22Rv1 (cell line): ENCODE results near the gene EPHA6.

Experiments
- H3K27ac ChIP-seq: fragments of 450-650 bp; 2 replicates; pipeline ENCODE4 v1.5.1; 2017
- ZFX ChIP-seq: fragments of 450-650 bp; IDR thresholded peaks from 2 replicates; pipeline ENCODE4 v1.6.1; 2017; ENCODE audit warnings: antibody characterized with exemption, borderline replicate concordance
- TF ChIP-seq, protein P1 (sequence below): fragments of 450-650 bp; IDR thresholded peaks from 2 replicates; pipeline ENCODE4 v1.5.1; 2017; ENCODE audit warnings: mild to moderate bottlenecking

The EPHA6 gene

DNA sequence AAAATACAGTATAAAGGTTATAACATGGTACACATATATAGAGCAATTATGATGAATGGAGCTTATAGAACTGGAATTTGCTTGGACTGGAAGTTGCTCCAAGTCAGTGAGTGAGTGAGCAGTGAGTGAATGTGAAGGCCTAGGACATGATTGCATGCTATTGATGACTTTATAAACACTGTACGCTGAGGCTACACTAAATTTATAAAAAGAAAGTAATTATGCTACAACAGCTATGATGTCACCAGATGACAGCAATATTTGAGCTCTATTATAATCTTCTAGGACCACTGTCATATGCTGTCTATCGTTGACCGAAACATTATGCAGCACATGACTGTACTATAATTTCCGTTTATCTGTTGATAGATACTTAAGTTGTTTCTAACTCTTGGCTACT, 463.3 kb downstream of the EPHA6 start:
- TF ChIP-seq ZFX: no peak
- TF ChIP-seq, protein P1, sequence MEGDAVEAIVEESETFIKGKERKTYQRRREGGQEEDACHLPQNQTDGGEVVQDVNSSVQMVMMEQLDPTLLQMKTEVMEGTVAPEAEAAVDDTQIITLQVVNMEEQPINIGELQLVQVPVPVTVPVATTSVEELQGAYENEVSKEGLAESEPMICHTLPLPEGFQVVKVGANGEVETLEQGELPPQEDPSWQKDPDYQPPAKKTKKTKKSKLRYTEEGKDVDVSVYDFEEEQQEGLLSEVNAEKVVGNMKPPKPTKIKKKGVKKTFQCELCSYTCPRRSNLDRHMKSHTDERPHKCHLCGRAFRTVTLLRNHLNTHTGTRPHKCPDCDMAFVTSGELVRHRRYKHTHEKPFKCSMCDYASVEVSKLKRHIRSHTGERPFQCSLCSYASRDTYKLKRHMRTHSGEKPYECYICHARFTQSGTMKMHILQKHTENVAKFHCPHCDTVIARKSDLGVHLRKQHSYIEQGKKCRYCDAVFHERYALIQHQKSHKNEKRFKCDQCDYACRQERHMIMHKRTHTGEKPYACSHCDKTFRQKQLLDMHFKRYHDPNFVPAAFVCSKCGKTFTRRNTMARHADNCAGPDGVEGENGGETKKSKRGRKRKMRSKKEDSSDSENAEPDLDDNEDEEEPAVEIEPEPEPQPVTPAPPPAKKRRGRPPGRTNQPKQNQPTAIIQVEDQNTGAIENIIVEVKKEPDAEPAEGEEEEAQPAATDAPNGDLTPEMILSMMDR: no peak
- no peak overlapping the region for H3K27ac ChIP-seq

DNA sequence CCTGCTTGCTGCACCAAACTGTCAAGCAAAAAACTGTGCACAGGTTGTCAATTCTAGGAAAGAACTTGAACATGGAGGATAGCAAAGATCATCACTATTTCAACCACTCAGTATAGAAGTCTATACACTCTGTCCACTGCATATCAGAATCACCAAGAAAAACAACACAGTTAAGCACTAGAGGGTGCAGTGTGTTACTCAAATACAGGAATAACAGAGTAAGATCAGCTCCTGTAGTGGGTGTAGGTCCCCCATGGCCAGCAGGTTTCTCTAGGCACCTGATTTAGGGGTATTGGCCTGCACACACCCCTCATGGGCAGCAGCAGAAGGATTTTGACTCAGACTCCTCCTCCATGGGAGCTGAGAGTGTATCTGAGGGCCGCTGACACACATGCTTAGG, 464.1 kb downstream of the EPHA6 start:
- TF ChIP-seq ZFX: no peak
- TF ChIP-seq, protein P1: 0 out of 2 replicates have a peak, but pooled peaks have one; percentile 12
- H3K27ac ChIP-seq: no peak overlapping the region

DNA sequence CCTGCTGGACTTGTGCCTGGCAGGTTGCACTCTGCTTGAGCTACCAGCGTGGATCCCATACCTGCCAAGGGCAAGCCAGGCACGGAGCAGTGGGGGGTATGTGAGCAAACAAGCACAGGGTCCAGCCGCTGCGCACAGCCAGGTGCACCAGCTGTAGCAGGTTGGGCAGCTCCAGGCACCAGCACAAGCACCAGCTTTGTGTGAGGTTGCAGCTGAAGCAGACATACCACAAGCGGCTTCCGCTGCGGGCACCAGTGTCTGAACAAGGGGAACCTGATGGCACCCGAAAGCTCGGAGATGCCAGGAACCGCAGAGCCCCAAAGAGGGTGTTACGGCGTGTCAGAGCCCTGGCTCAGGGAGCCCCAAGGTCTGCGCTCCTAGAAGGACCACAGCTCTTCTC, 477.5 kb downstream of the EPHA6 start:
- TF ChIP-seq, protein P1: no peak
- no peak for TF ChIP-seq ZFX
- no peak overlapping the region for H3K27ac ChIP-seq

DNA sequence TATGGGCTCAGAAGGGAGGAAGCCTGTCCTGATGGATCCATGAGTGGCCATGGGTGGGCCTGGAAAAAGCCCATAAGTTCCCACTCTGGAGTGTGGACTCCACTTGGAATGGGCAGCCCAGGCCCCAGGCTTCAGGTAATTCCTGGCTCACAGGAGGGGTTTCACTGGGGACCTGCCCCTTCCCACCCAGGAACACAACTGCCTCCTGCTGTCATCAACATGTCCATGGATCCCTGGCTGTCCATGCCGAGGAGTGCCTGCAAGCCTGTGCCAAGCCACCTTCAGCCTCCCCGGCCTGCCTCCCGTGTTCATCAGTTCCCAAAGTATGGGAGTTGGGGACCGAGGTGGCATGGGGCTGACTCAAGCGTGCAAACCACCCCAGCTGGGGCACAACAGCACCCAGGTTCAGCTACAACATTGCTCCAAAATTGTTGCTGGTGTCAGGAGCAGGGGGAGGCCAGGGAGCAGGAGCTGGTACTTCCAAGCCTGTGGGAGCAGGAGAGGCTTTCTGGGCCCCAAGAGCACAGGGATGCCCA, 479.3 kb downstream of the EPHA6 start:
- no peak overlapping the region for H3K27ac ChIP-seq
- TF ChIP-seq, protein P1: no peak
- TF ChIP-seq ZFX: no peak

DNA sequence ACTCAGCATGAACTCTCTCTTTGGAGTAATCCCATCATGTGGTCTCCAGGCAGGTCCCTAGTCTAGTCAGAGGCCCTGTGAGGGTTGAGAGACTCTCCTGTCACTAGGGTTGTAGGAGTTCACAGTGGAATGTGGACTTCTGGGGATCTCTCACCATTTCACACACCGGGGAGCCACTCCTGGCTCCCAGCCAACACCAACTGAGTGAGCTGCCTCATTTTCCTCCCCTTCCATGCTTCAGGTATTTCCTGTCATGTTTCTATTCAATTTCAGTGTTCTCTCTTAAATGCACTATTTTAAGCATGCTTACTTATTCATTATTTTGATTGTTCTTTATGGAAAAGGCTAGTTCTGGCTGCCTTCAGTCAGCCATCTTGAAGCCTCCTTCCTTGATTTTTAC, 482.6 kb downstream of the EPHA6 start:
- H3K27ac ChIP-seq: no peak overlapping the region
- TF ChIP-seq, protein P1: no peak
- TF ChIP-seq ZFX: no peak

DNA sequence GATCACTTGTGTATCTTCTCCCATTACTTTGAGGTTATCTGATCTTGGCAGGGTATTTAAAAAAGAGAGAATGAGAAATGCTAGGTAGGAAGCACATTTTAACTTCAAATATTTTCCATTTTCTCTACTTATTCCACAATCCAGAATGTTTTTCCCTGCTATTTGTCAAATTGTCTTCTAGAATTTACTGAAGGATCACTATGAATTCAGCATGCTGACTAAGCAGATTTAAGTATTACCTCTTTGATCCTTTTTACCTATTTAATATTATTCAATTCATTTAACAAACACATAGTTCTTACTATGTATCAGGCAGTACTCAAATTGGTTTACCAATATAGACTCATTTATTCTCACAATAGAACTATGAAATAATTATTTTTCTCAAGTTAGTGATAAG, 486.7 kb downstream of the EPHA6 start:
- no peak overlapping the region for H3K27ac ChIP-seq
- TF ChIP-seq ZFX: no peak
- TF ChIP-seq, protein P1: no peak

DNA sequence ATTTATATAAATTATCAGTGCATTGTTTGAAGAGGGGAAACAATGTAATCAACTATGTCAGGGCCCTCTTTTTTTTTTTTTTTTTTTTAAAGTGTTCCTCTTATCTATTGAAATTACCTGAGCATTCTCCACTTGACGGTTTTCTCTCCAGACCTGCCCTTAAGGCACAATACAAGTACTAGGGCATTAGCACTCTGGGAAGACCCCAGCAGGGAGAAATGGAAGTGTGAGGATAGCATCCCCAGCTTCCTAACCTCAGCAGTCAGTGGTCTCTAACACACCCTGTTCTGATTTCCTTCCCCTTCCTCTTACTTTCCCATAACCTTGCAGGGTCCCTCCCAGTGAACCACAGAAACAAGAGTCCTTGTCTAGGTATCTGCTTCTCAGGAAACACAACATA, 491.8 kb downstream of the EPHA6 start:
- TF ChIP-seq, protein P1: no peak
- no peak for TF ChIP-seq ZFX
- no peak overlapping the region for H3K27ac ChIP-seq
